ENCODE measurements around the gene EEF1AKMT1.

Gene EEF1AKMT1

GRCh38 chr13:20680416-20681080 is 93.2 kb downstream of the EEF1AKMT1 start:
- DNase-seq: no peak
- in situ Hi-C loops (cut with HindIII; ENCODE audit: low pct_ligation_motif_present, low pct_unique_long_range_greater_than_20kb, low sequenced_read_pairs): no loop called here

- in situ Hi-C loops (cut with HindIII; ENCODE audit: low pct_ligation_motif_present, low pct_unique_long_range_greater_than_20kb, low sequenced_read_pairs): no loop called here
- DNase-seq: no peak
Observed at GRCh38 chr13:20679879-20680278, 93.9 kb downstream of the EEF1AKMT1 start.
